Type B pancreatic cell (in vitro differentiated cells): Measurements from ENCODE around the gene LRRC40. TPM values are rescaled to one million over a fixed set of nuclear protein-coding genes. Genes with fewer than 3 reads are reported as not detected.
"Not testable (repeated sequence)": the region's sequence is repeated elsewhere in the genome, so short reads cannot be mapped to it uniquely, and the experiment has no call there.

Source experiments
- DNase-seq: peaks from one replicate; pipeline ENCODE4 v3.0.0; 2021; ENCODE audit warnings: mixed read lengths; ENCODE audit not compliant: unreplicated experiment; ENCODE audit errors: extremely low spot score
- H3K27ac Mint-ChIP-seq: 2 replicates; pipeline ENCODE4 v1.8.0; 2021; ENCODE audit warnings: mild to moderate bottlenecking, mixed read lengths
- H3K27me3 Mint-ChIP-seq: 2 replicates; pipeline ENCODE4 v1.8.0; 2021; ENCODE audit warnings: mixed read lengths
- H3K36me3 Mint-ChIP-seq: 2 replicates; pipeline ENCODE4 v1.8.0; 2021; ENCODE audit warnings: mixed read lengths
- H3K4me1 Mint-ChIP-seq: one replicate; pipeline ENCODE4 v1.8.0; 2021; ENCODE audit warnings: mixed read lengths; ENCODE audit not compliant: unreplicated experiment
- H3K4me3 Mint-ChIP-seq: 2 replicates; pipeline ENCODE4 v1.8.0; 2021; ENCODE audit warnings: mild to moderate bottlenecking, mixed read lengths
- H3K9me3 Mint-ChIP-seq: 2 replicates; pipeline ENCODE4 v1.8.0; 2021; ENCODE audit warnings: mixed read lengths
- total RNA-seq: library from RNA; stranded (reverse); gene quantifications from 2 replicates; pipeline ENCODE4 v1.2.1, GENCODE V29; 2021; ENCODE audit warnings: low replicate concordance
- TF ChIP-seq, protein P1 (sequence below): fragments of 200-600 bp; sonication (generic); conservative IDR thresholded peaks from 2 replicates; pipeline ENCODE4 v1.5.0; 2021; ENCODE audit warnings: antibody characterized with exemption, mild to moderate bottlenecking

Gene LRRC40
- total RNA-seq, 1 donor from 2014 or later, result 18.9 TPM

DNA sequence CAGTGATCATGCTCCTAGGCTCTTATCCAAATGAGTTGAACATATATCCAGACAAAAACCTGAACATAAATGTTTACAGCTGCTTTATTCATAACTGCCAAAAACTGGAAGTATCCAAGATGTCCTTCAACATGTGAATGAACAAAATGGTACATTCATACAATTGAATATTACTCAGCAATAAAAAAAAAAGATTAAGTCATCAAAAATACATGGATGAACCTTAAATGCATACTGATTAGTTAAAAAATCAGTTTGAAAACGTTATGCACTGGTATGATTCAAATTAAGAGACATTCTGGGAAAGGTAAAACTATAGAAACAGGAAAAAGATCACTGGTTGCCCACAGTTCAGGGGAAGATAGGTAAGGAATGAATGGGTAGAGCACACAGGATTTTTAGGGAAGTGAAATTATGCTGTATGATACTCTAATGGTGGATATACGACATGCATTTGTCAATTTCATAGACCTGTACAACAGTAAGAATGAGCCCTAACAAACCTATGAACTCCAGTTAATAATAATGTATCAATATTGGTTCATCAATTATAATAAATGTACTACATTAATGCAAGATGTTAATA is 3.1 kb downstream of the LRRC40 start:
- no peaks in the 10 kb centered on the region for H3K9me3 Mint-ChIP-seq
- no peaks in the 10 kb centered on the region for H3K36me3 Mint-ChIP-seq
- DNase-seq, result no peak
- TF ChIP-seq, protein P1, sequence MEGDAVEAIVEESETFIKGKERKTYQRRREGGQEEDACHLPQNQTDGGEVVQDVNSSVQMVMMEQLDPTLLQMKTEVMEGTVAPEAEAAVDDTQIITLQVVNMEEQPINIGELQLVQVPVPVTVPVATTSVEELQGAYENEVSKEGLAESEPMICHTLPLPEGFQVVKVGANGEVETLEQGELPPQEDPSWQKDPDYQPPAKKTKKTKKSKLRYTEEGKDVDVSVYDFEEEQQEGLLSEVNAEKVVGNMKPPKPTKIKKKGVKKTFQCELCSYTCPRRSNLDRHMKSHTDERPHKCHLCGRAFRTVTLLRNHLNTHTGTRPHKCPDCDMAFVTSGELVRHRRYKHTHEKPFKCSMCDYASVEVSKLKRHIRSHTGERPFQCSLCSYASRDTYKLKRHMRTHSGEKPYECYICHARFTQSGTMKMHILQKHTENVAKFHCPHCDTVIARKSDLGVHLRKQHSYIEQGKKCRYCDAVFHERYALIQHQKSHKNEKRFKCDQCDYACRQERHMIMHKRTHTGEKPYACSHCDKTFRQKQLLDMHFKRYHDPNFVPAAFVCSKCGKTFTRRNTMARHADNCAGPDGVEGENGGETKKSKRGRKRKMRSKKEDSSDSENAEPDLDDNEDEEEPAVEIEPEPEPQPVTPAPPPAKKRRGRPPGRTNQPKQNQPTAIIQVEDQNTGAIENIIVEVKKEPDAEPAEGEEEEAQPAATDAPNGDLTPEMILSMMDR, result no peak
- H3K4me3 Mint-ChIP-seq, result no peak overlapping the region
- no peaks in the 10 kb centered on the region for H3K27me3 Mint-ChIP-seq
- H3K4me1 Mint-ChIP-seq, result peaks cover 15% of the 10 kb centered on the region
- H3K27ac Mint-ChIP-seq, result no peak overlapping the region

DNA sequence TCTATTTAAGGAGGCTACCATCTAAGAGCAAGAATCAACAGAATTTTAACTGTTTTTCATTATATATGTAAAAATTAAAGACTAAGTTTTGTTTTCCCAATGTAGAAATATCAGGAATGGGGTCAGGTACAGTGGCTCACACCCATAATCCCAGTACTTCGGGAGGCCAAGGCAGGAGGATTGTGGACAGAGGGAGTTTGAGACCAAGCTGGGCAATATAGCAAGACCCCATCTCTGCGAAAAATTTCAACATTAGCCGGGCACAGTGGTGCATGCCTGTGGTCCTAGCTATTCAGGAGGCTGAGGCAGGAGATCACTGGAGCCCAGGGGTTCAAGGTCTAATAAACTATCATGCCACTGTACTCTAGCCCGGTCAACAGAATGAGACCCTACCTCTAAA is 5.3 kb downstream of the LRRC40 start:
- no peaks in the 10 kb centered on the region for H3K36me3 Mint-ChIP-seq
- DNase-seq, result no peak
- no peak overlapping the region for H3K27ac Mint-ChIP-seq
- TF ChIP-seq, protein P1, result no peak
- H3K4me1 Mint-ChIP-seq, result peaks cover 15% of the 10 kb centered on the region
- no peaks in the 10 kb centered on the region for H3K9me3 Mint-ChIP-seq
- no peaks in the 10 kb centered on the region for H3K27me3 Mint-ChIP-seq
- H3K4me3 Mint-ChIP-seq, result no peak overlapping the region

- no peak for DNase-seq
- Mint-ChIP-seq H3K27ac (no peak overlapping the region), H3K36me3 (no peaks in the 10 kb centered on the region), H3K27me3 (no peaks in the 10 kb centered on the region), H3K4me1 (no peaks in the 10 kb centered on the region), H3K9me3 (no peaks in the 10 kb centered on the region), H3K4me3 (no peak overlapping the region)
- TF ChIP-seq, protein P1, result no peak
These were observed 9.0 kb downstream of the LRRC40 start for GRCh38 chr1:70196333-70196732.

- no peaks in the 10 kb centered on the region for H3K36me3 Mint-ChIP-seq
These were observed 10.0 kb downstream of the LRRC40 start for GRCh38 chr1:70195342-70195741.

GRCh38 chr1:70194601-70195000 is 10.8 kb downstream of the LRRC40 start:
- Mint-ChIP-seq H3K36me3 (no peaks in the 10 kb centered on the region), H3K27ac (no peak overlapping the region), H3K9me3 (no peaks in the 10 kb centered on the region), H3K4me1 (no peaks in the 10 kb centered on the region), H3K27me3 (no peaks in the 10 kb centered on the region), H3K4me3 (no peak overlapping the region)
- DNase-seq, result no peak
- TF ChIP-seq, protein P1, result no peak

More at GRCh38 chr1:70195342-70195741, 10.0 kb downstream of the LRRC40 start:
- no peak overlapping the region for H3K4me3 Mint-ChIP-seq
- no peaks in the 10 kb centered on the region for H3K9me3 Mint-ChIP-seq
- no peaks in the 10 kb centered on the region for H3K4me1 Mint-ChIP-seq
- no peaks in the 10 kb centered on the region for H3K27me3 Mint-ChIP-seq
- no peak for DNase-seq
- no peak overlapping the region for H3K27ac Mint-ChIP-seq
- TF ChIP-seq, protein P1, result no peak

- not testable (repeated sequence) for H3K27me3 Mint-ChIP-seq, H3K9me3 Mint-ChIP-seq, H3K27ac Mint-ChIP-seq, H3K4me1 Mint-ChIP-seq, H3K36me3 Mint-ChIP-seq, H3K4me3 Mint-ChIP-seq, DNase-seq
These were observed 12.9 kb downstream of the LRRC40 start for GRCh38 chr1:70192446-70192845.
